ENCODE results near the gene KAZALD1. TPM values are rescaled to one million over a fixed set of nuclear protein-coding genes. Genes with fewer than 3 reads are reported as not detected.
A peak's percentile ranks its signal among the peaks of the same experiment; 100 is the strongest.

KAZALD1 gene
- polyA plus RNA-seq, 1 experiment: 10.8 TPM

GRCh38 chr10:101040851-101041250 lies 20.9 kb upstream of the KAZALD1 start:
- Histone ChIP-seq H3K4me3 (ENCODE audit: low read depth, low read length) (no peak overlapping the region), H3K9me3 (ENCODE audit: control insufficient read depth, insufficient read depth, low read length) (no peaks in the 10 kb centered on the region), H3K27me3 (ENCODE audit: control insufficient read depth, insufficient read depth, low read length) (no peaks in the 10 kb centered on the region), H3K27ac (ENCODE audit: low read depth, low read length) (no peak overlapping the region)
- ChIA-PET CTCF (interaction anchor here (0.6 to 17.3 kb wide), 16 partner anchors 10 to 1038 kb away, joined by 3 to 414 read pairs (median 8); partner anchors contain the start of genes KAZALD1, PDZD7 and SFXN3), POLR2A (interaction anchor here (1.0 to 3.2 kb wide), 5 partner anchors 9 to 101 kb away, joined by 3 to 30 read pairs (median 7); partner anchors contain the start of gene KAZALD1)
- TF ChIP-seq CTCF (IDR thresholded peaks at IDR 0.05; ENCODE audit: low read depth, low read length): no peak
- DNase-seq (ENCODE audit: low read depth, low spot score): no peak

DNA sequence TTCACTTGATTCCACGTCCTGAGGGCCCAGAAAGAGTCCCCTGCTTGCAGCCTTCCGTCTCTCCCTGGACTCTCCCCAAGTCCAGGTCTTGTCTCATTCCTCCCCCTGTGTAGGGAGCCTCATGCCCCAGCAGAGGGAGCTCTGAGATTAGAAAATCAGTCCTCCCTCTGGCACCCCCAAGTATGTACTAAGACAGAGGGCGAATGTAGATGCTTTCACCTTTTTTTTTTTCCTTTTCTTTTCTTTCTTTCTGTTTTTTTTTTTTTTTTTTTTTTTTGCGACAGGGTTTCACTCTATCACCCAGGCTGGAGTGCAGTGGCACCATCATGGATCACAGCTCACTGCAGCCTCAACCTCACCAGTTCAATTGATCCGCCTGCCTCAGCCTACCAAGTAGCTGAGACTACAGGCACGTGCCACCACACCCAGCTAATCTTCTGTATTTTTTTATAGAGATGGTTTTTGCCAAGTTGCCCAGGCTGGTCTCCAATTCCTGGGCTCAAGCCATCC lies 20.5 kb upstream of the KAZALD1 start:
- Histone ChIP-seq H3K4me3 (ENCODE audit: low read depth, low read length) (no peak overlapping the region), H3K27me3 (ENCODE audit: control insufficient read depth, insufficient read depth, low read length) (no peaks in the 10 kb centered on the region), H3K27ac (ENCODE audit: low read depth, low read length) (no peak overlapping the region), H3K9me3 (ENCODE audit: control insufficient read depth, insufficient read depth, low read length) (no peaks in the 10 kb centered on the region)
- CTCF ChIA-PET: interaction anchor here (0.6 to 17.3 kb wide), 23 partner anchors 10 to 1037 kb away, joined by 3 to 414 read pairs (median 5); partner anchors contain the start of genes KAZALD1, PDZD7 and SFXN3
- POLR2A ChIA-PET: interaction anchor here (0.6 to 3.2 kb wide), 6 partner anchors 9 to 105 kb away, joined by 3 to 30 read pairs (median 7); partner anchors contain the start of gene KAZALD1
- TF ChIP-seq CTCF (IDR thresholded peaks at IDR 0.05; ENCODE audit: low read depth, low read length): peak; percentile 92
- DNase-seq (ENCODE audit: low read depth, low spot score): peak; percentile 79

- DNase-seq (ENCODE audit: low read depth, low spot score): no peak
- Histone ChIP-seq H3K4me3 (ENCODE audit: low read depth, low read length) (peak overlapping the region; percentile 58), H3K27ac (ENCODE audit: low read depth, low read length) (peak overlapping the region; percentile 84), H3K9me3 (ENCODE audit: control insufficient read depth, insufficient read depth, low read length) (no peaks in the 10 kb centered on the region), H3K27me3 (ENCODE audit: control insufficient read depth, insufficient read depth, low read length) (no peaks in the 10 kb centered on the region)
- no peak for TF ChIP-seq CTCF (IDR thresholded peaks at IDR 0.05; ENCODE audit: low read depth, low read length)
- CTCF ChIA-PET: interaction anchor here (0.6 to 17.3 kb wide), 13 partner anchors 9 to 172 kb away, joined by 3 to 414 read pairs (median 8); partner anchors contain the start of genes KAZALD1, PDZD7 and SFXN3
- POLR2A ChIA-PET: interaction anchor here (0.6 to 3.2 kb wide), 8 partner anchors 8 to 100 kb away, joined by 3 to 30 read pairs (median 6); partner anchors contain the start of genes KAZALD1, PDZD7 and SFXN3
Observed at GRCh38 chr10:101042118-101042517, 19.7 kb upstream of the KAZALD1 start.

DNA sequence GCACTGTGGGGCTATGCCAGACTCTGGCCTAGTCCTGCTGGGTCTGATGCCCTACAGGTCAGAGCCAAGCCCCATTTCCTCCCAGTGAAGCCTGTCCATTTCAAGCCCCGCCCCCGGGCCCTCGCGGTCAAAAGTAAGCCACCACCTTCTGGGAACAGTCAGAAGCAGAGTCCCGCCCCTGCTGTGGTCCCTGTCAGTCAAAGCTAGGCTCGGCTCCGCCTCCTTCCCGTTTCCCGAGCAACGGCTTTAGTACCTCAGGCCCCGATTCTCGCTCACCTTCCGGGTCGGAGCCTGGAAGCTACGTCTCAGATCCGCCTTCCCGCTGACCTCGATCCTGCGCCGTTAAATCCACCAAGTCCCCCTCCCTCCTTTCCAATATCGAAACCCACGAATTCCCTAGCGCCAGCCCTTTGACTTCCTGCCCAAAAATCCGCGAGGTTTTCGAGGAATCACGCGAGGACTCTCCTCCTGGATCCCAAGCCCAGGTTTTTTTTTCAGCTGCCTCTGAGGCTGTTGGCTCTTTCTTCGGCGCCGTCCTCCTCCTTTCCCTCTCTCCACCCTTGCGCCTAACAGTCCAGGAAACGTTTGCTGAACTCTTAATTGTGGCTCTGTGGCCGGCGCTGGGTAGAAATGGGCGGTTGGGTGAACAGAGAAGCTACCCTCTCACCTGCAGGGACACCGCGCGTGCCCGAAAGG lies 19.0 kb upstream of the KAZALD1 start:
- CTCF ChIA-PET: interaction anchor here (0.6 to 17.3 kb wide), 11 partner anchors 8 to 172 kb away, joined by 3 to 414 read pairs (median 7); partner anchors contain the start of gene KAZALD1
- POLR2A ChIA-PET: interaction anchor here (0.6 to 3.2 kb wide), 14 partner anchors 8 to 776 kb away, joined by 3 to 30 read pairs (median 4); partner anchors contain the start of genes KAZALD1, OGA, PDZD7 and SFXN3
- Histone ChIP-seq H3K27ac (ENCODE audit: low read depth, low read length) (peak overlapping the region; percentile 84), H3K27me3 (ENCODE audit: control insufficient read depth, insufficient read depth, low read length) (no peaks in the 10 kb centered on the region), H3K9me3 (ENCODE audit: control insufficient read depth, insufficient read depth, low read length) (no peaks in the 10 kb centered on the region), H3K4me3 (ENCODE audit: low read depth, low read length) (peak overlapping the region; percentile 58)
- no peak for TF ChIP-seq CTCF (IDR thresholded peaks at IDR 0.05; ENCODE audit: low read depth, low read length)
- peak; percentile 89 for DNase-seq (ENCODE audit: low read depth, low spot score)
